MCF 10A (cell line): ENCODE results near the gene ZNF618. TPM values are rescaled to one million over a fixed set of nuclear protein-coding genes. Genes with fewer than 3 reads are reported as not detected.

ENCODE experiments used
- BruUV-seq: library from RNA; stranded (reverse); fragments of 400-500 nt; replicated peaks from 2 replicates; lab custom pipeline; 2021; lab: Mats Ljungman, UMichigan
- CTCF ChIA-PET: fragments of 300-600 bp; sonication (Branson Sonifier 250); formaldehyde crosslinking; extraction: SDS; loops from one replicate; lab custom pipeline; 2021; ENCODE audit warnings: antibody characterized with exemption, inconsistent platforms; lab: Yijun Ruan, JAX
- POLR2A ChIA-PET: fragments of 300-600, 350-650 bp; sonication (Branson Sonifier 250); formaldehyde crosslinking; extraction: SDS; loops from one replicate; lab custom pipeline; 2020; ENCODE audit warnings: antibody characterized with exemption, inconsistent platforms; lab: Yijun Ruan, JAX
- DNase-seq: peaks from one replicate; pipeline ENCODE4 v3.0.0-alpha.2; 2018; ENCODE audit not compliant: unreplicated experiment
- H3K27ac Mint-ChIP-seq: one replicate; pipeline ENCODE4 v1.8.0; 2022; ENCODE audit warnings: mild to moderate bottlenecking, low read depth, mixed read lengths; ENCODE audit not compliant: unreplicated experiment
- H3K27me3 Mint-ChIP-seq: one replicate; pipeline ENCODE4 v1.8.0; 2022; ENCODE audit warnings: mixed read lengths; ENCODE audit not compliant: insufficient read depth, unreplicated experiment
- H3K36me3 Mint-ChIP-seq: one replicate; pipeline ENCODE4 v1.8.0; 2022; ENCODE audit warnings: mild to moderate bottlenecking, moderate library complexity, mixed read lengths; ENCODE audit not compliant: insufficient read depth, unreplicated experiment
- H3K4me1 Mint-ChIP-seq: one replicate; pipeline ENCODE4 v1.8.0; 2022; ENCODE audit warnings: mixed read lengths; ENCODE audit not compliant: insufficient read depth, unreplicated experiment
- H3K4me3 Mint-ChIP-seq: one replicate; pipeline ENCODE4 v1.8.0; 2022; ENCODE audit warnings: mild to moderate bottlenecking, moderate library complexity, mixed read lengths; ENCODE audit not compliant: unreplicated experiment
- H3K9me3 Mint-ChIP-seq: one replicate; pipeline ENCODE4 v1.8.0; 2022; ENCODE audit warnings: mixed read lengths; ENCODE audit not compliant: unreplicated experiment
- intact Hi-C: fragments of 100-400 bp; cut with micrococcal nuclease; formaldehyde crosslinking; loops from 2 replicates; pipeline ENCODE4 v1.14.1; 2022
- total RNA-seq: library from RNA; stranded (reverse); gene quantifications from 2 replicates; pipeline ENCODE4 v1.2.3, GENCODE V29; 2022
- TF ChIP-seq, protein P1 (sequence below): fragments of 200-600 bp; IDR thresholded peaks from one replicate; pipeline ENCODE4 v1.8.0; 2022; ENCODE audit warnings: antibody characterized with exemption, mild to moderate bottlenecking; ENCODE audit not compliant: unreplicated experiment

Gene ZNF618
- total RNA-seq, 1 experiment from 2014 or later, result 4.8 TPM

DNA sequence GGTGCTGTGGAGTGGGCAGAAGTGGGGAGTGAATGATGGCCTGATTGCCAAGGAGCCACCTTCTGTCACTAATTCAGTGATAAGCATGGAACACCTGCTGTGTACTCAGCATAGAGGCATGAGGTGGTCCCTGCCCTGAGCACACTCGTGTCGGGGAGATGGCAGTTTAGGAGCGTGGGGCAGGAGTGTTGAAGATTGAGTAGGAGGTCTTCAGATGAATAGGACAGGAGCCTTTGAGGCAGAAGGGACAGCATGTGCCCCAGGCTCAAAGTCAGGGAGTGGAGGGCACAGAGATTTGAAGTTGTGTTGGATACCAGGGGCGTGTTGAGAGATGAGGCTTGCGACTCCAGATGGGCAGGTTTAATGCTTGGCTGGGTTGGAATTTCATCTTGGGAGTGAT, 55.0 kb downstream of the ZNF618 start:
- TF ChIP-seq, protein P1, sequence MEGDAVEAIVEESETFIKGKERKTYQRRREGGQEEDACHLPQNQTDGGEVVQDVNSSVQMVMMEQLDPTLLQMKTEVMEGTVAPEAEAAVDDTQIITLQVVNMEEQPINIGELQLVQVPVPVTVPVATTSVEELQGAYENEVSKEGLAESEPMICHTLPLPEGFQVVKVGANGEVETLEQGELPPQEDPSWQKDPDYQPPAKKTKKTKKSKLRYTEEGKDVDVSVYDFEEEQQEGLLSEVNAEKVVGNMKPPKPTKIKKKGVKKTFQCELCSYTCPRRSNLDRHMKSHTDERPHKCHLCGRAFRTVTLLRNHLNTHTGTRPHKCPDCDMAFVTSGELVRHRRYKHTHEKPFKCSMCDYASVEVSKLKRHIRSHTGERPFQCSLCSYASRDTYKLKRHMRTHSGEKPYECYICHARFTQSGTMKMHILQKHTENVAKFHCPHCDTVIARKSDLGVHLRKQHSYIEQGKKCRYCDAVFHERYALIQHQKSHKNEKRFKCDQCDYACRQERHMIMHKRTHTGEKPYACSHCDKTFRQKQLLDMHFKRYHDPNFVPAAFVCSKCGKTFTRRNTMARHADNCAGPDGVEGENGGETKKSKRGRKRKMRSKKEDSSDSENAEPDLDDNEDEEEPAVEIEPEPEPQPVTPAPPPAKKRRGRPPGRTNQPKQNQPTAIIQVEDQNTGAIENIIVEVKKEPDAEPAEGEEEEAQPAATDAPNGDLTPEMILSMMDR, result no peak
- Mint-ChIP-seq H3K4me3 (no peak overlapping the region), H3K9me3 (peaks cover 16% of the 10 kb centered on the region), H3K4me1 (no peaks in the 10 kb centered on the region), H3K27me3 (no peaks in the 10 kb centered on the region), H3K27ac (no peak overlapping the region), H3K36me3 (no peaks in the 10 kb centered on the region)
- CTCF ChIA-PET, result interaction anchor here (0.5 to 0.6 kb wide), 2 partner anchors 12 to 250 kb away, joined by 3 to 5 read pairs; no protein-coding TSS in a partner anchor
- BruUV-seq, result no TSS peak
- DNase-seq, result no peak
- intact Hi-C loops, result no loop called here
- POLR2A ChIA-PET, result no interaction called here

DNA sequence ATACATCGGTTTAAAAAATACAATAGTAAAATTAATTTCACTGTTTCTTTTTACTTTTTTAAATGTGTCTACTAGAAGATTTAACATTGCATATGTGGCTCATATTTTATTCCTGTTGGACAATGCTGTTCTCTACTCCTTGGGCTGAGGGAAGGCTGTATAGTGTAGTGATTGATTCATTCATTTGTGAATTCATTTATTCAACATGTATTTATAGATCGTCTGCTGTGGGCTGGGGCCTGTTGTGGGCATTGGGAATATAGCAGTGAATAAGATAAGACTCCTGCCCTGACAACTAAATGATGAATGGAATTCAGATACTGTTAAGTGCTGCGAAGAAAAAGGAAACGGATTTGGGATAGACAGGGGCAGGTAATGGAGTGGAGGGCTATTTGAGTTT, 55.7 kb downstream of the ZNF618 start:
- TF ChIP-seq, protein P1, result no peak
- no peak overlapping the region for H3K27ac Mint-ChIP-seq
- POLR2A ChIA-PET, result no interaction called here
- intact Hi-C loops, result no loop called here
- no TSS peak for BruUV-seq
- no peak overlapping the region for H3K4me3 Mint-ChIP-seq
- H3K4me1 Mint-ChIP-seq, result no peaks in the 10 kb centered on the region
- H3K9me3 Mint-ChIP-seq, result peaks cover 10% of the 10 kb centered on the region
- CTCF ChIA-PET, result no interaction called here
- H3K36me3 Mint-ChIP-seq, result no peaks in the 10 kb centered on the region
- no peaks in the 10 kb centered on the region for H3K27me3 Mint-ChIP-seq
- DNase-seq, result no peak

DNA sequence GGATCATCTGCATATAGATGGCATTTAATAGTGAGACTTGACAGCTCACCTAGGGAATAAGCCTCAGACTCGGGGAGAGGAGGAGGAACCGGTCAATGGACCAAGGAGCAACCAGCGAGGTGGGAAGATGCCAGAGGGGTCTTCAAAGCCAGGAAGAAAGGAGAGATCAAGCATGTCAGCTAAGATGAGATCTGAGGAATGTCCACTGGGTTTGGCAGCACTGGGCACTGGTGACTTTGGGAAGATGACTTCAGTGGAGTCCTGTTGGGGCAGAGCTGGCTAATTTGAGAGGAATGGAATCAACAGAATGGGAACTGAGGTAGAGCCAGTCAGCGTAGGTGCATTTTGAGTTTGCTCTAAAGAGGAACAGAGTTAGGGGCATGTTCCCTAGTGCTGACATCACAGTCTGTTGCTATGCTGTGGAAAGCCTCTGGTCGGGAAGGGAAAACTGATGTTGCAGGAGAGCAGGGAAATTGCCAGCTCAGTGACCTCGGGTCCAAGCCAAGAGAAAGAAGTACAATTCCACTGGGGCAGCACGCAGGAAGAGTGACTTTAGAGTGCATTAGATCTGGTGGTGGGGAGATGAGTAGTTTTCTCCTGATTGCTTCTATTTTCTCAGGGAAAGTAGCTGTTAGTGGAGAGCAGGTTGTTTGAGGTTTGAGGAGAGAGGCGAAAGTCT, 56.9 kb downstream of the ZNF618 start:
- ChIA-PET POLR2A (interaction anchor here (0.6 kb wide), 1 partner anchor 58 kb away, joined by 3 read pairs; no protein-coding TSS in a partner anchor), CTCF (interaction anchor here (0.6 kb wide), 1 partner anchor 242 kb away, joined by 3 read pairs; no protein-coding TSS in a partner anchor)
- H3K36me3 Mint-ChIP-seq, result no peaks in the 10 kb centered on the region
- intact Hi-C loops, result no loop called here
- DNase-seq, result no peak
- no TSS peak for BruUV-seq
- TF ChIP-seq, protein P1, result no peak
- no peaks in the 10 kb centered on the region for H3K27me3 Mint-ChIP-seq
- H3K4me3 Mint-ChIP-seq, result no peak overlapping the region
- peaks cover 8% of the 10 kb centered on the region for H3K4me1 Mint-ChIP-seq
- no peak overlapping the region for H3K27ac Mint-ChIP-seq
- peaks cover 6% of the 10 kb centered on the region for H3K9me3 Mint-ChIP-seq

DNA sequence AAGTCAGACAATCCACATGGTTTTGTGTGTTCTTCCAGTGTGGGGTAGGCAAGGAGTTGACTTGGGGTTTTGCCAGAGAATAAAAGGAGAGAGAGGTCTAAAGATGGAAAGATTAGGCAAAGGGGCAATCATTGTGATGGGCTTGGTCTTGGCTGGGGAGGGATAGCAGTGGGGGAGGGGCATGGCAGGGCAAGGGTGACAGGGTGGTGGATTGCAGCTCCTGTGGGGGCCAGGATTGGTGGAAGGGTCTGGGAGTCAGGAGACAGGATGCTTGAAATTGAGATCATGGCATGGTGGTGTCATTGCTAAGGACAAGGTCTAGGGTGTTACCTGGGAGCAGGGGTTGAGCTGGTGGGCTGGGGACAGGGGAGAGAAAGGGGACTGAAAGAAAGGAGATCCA, 57.6 kb downstream of the ZNF618 start:
- Mint-ChIP-seq H3K4me1 (peaks cover 8% of the 10 kb centered on the region), H3K27ac (no peak overlapping the region), H3K27me3 (no peaks in the 10 kb centered on the region), H3K9me3 (no peaks in the 10 kb centered on the region), H3K4me3 (no peak overlapping the region), H3K36me3 (no peaks in the 10 kb centered on the region)
- TF ChIP-seq, protein P1, result no peak
- intact Hi-C loops, result no loop called here
- ChIA-PET CTCF (interaction anchor here (0.5 kb wide), 1 partner anchor 661 kb away, joined by 4 read pairs; no protein-coding TSS in a partner anchor), POLR2A (interaction anchor here (0.6 kb wide), 1 partner anchor 58 kb away, joined by 3 read pairs; no protein-coding TSS in a partner anchor)
- DNase-seq, result no peak
- no TSS peak for BruUV-seq
